ENCODE measurements around the gene SCN10A.

SCN10A gene

DNA sequence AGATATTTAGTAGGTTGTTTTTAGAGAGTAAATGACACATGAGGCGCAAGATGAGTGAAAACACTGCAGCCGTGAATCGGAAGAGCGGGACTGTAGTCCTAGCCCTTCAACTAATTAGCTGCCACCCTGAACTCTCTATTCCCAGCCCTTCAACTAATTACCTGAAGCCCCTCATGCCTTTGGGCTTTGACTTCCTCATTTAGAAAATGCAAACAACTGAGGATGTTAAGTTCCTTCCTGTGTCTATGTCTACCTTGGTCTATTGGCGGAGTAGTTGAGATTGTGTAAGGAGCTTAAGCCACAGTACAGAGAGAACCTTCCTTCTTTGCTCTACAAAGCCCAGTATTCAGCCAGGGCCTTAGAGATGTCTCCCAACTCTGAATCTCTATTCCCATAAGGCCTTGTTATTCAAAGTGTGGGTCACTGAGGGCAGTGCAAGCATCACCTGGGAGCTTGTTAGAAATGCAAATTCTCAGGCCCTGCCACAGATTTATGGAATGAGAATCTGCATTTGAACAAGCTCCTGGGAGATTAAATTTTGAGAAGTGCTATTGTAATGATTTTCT is 94.7 kb downstream of the SCN10A start:
- no peak for DNase-seq (ENCODE audit: low read depth, low spot score)

DNA sequence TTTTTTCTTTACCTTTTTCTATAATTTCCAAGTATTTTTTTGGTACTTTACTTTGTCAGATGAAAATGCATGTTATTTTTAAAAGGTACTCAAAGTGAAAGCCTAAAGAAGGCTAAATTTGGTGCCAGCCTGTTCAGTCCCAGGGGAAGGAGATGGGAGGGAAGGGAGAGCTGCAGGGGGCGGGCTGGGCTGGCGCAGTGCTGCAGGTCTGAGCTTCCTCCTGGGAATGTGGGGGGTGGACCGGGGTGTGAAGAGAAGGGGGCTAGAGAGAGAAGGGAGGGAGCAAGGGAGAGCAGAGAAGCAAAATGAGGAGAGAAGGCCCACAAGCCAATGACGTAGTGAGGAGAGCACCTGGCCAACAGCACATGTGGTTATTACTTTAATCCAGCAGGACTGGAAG is 95.6 kb downstream of the SCN10A start:
- DNase-seq (ENCODE audit: low read depth, low spot score), result no peak

DNA sequence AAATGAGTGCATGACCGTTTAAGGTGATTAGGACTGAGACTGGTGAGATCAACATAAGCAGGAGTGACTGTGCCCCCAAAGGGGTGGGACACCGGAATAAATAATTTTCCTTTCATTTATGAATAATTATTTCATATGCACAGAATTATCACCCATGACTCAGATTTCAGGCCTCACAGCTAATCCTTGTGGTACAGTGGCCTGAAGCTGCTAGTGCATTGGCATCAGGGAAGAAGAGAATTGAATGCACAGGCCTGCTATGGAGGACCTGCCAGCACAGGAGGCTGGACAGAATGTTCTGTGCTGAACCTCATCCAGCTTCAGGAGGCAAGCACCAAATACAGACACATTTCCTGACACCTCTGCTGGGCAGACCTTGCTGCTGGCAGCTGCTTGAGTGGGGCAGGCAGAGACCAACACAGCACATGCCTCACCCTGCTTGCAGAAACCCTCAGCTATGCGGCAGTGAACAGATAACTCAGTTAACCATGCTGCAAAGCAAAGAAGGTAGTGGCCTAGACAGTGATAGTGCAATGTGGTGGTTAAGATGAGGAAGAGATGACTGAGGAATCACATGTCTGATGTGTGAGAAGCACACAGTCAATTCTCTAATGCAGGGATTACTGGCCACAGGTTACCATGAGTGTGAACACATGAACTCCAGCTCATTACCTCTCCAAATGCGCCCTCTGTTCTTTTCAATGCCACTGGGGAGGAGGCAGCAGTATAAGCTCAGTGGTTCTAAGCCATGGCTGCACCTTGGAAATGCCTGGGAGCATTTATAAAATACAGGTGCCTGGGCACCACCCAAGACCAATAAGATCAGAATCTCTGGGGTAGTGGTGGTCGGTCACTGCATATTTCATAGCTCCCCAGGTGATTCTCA is 98.4 kb downstream of the SCN10A start:
- no peak for DNase-seq (ENCODE audit: low read depth, low spot score)

DNA sequence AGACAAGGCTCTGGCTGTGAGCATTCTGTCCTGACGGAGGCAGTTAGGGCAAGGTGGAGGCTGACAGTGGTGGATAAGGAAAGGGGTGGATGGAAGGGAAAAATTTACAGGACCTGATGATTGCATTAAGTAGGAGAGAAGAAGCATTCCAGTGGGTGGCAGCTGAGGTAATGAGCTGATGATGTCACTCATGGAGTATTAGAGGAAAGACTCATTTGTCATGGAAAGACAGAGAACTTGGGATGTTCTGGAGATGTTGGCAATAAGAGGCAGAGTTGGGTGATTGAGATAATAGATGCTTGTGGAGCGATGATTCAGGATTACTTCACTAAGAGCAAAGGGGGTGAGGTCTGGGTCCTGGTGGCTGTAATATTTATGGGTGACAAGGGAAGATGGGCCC is 102.9 kb downstream of the SCN10A start:
- no peak for DNase-seq (ENCODE audit: low read depth, low spot score)

DNA sequence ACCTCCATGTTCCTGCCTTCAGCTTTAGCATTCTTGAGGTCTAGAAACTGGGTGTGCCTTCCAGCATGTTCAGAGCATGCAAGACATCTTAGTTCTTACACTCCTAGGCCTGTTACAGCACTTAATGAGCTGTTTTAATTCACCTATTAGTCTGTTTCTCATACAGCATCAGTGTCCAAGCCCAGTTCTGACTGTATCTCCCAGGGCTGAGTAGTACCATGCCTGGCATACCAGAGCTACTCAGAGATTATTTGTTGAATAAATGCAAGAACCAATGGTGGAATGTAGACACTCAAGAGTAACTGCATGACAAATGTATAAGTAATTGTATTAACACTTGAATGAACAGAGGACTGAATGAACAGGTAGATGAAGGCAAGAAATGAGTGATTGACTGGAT is 104.7 kb downstream of the SCN10A start:
- DNase-seq (ENCODE audit: low read depth, low spot score), result no peak

DNA sequence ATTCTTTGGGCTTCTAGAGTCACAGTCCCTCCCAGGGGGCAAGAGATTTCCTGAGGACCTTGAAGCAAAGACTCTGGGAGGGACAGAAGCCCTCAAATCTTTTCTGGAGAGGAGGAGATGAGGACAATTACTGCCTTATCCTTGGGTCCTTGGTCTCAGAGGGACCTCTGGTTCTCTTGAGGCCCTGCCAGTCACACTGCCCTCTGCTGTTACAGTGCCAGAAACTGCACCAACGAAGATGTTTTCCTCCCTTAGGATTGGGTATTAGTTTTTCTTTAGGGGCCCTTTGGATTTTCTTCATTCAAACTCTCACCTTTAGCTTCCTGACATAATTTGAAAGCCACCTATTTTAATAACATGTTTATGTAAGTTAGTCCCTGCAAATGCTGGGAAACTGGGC is 108.3 kb downstream of the SCN10A start:
- DNase-seq (ENCODE audit: low read depth, low spot score), result no peak

DNA sequence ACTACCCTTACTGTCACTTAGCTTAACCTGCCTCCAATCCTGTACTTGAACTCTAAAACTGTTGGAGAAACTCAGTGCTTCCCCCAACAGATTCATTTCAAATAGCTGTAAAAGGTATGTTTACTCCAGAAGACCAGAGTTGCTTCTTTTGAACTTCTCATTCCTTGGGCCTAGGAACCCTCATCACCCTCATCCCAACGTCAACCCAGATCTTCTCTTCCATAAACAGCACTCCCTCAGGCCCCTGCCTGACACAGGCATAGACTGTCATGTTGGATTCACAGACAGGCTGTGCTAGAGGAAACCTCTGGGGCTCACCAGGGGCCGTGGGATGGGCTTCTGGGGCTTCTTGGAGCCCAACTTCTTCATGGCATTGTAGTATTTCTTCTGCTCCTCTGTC is 109.1 kb downstream of the SCN10A start:
- no peak for DNase-seq (ENCODE audit: low read depth, low spot score)

DNA sequence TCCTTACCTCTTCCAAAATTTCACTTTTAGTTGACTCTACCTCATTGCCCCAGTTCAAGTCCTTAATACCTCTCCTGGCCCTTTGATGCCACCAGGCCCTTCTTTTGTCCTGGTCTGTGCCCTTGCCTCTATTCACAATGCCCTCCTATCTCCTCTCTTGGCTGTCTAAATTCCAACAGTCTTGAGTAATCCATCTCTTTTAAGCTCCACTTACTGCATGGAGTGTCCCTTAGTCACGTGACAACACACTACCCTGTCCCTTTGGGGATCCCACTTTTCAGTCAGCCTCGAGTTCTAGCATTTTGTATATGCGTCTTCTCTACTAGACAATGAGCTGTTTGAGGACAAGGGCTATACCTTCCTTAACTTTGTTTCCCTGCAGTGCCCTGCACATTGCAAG is 113.8 kb downstream of the SCN10A start:
- DNase-seq (ENCODE audit: low read depth, low spot score), result no peak

DNA sequence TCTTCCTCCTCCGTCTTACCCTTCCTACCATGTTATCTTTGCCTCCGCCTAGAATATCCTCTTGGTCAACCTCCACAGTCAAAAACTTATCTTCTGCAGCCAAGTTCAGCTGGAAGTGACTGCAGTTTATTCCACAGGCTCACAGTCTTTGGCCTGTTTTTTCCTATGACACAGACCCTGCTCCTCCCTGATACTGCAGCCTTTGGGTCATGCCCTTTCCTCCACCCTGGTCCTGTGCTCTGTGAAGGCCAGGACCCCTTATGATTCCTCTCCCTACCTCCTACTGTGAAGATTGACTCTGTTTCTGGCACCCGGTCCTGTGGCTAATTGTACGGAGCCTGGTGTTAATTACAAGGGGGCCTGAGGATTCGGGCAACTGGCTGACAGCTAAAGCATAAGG is 117.3 kb downstream of the SCN10A start:
- no peak for DNase-seq (ENCODE audit: low read depth, low spot score)

DNA sequence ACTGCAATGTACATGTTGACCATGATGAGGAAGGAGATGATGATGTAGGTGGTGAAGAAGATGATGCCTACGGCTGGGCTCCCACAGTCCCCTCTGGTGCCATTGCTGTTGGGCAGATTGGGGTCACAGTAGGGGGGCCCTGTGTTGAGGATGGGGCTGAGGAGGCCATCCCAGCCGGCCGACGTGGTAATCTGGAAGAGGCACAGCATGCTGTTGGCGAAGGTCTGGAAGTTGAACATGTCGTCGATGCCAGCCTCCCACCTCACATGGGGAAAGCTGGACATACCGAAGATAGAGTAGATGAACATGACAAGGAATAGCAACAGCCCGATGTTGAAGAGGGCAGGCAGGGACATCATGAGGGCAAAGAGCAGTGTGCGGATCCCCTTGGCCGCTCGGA is 118.0 kb downstream of the SCN10A start:
- no peak for DNase-seq (ENCODE audit: low read depth, low spot score)

DNA sequence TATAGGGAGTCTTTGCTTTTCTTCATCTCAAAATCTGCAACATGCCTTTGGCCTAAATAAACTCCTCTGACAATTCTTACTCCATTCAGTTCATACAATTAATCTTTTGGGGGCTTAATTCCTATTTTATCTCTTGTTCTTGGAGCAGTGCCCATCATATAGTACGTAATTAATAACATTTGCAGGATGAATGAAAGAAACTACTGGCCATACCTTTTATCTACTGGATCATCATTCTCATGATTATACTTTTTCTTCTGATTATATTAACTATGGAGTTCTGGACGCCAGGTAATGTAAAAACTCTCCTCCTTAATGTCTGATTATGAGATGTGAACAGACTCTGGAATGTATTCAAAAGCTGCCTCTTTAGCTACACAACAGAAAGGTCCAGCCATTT is 120.0 kb downstream of the SCN10A start:
- no peak for DNase-seq (ENCODE audit: low read depth, low spot score)

DNA sequence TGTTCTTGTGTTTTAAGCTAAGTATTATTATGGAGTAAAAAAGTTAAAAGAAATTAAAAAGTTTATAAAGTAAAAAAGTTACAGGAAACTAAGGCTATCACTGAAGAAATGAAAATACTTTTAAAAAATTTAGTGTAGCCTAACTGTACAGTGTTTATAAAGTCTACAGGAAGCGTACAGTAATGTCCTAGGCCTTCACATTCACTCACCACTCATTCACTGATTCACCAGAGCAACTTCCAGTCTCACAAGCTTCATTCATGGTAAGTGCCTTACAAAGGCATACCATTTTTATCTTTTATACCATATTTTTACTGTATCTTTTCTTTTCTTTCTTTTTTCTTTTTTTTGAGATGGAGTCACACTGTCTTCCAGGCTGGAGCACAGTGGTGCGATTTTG is 125.8 kb downstream of the SCN10A start:
- DNase-seq (ENCODE audit: low read depth, low spot score), result no peak

DNA sequence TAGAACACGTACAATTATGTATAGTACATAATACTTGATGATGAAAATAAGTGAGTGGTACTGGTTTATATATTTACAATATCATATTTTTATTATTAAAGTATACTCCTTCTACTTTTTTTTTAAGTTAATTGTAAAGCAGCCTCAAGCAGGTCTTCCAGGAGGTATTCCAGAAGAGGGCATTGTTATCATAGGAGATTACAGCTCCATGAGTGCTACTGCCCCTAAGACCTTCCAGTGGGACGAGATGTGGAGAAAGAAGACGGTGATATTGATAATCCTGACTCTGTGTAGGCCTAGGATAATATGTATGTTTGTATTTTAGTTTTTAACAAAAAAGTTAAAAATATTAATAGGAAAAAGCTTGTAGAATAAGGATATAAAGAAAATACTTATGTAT is 126.2 kb downstream of the SCN10A start:
- no peak for DNase-seq (ENCODE audit: low read depth, low spot score)

DNA sequence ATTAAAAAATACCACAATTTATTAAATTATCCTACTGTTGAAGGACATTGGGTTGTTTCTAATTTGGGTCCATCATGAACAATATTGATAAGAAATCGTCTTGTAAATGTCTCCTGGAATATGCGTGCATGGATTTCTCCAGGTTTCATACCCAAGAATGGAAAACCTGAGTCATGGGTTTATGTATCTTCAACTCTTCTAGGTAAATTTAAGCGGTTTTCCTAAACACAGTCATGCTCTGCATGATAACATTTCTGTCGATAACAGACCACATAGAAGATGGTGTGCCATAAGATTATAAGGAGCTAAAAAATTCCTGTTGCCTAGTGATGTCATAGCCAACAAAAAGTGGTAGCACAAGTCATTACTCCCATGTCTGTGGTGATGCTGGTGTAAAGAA is 126.7 kb downstream of the SCN10A start:
- no peak for DNase-seq (ENCODE audit: low read depth, low spot score)

DNA sequence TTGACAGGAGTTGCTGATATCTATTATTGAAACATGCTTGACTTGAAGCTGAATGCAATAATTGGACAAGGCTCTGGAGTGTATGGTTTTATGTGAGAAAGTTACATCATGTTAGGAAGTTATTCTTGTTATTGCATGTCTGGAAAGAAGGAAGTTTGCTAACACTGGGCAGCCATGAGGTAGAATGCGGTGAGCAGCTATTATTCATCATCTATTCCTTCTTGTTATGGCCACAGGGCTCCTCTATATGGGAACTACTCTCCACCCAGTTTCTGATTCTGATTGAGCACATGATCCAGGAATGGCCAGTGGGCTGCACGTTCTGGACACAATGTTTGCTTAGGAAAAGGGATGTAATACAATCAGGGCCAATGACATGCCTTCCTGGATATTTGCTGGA is 128.7 kb downstream of the SCN10A start:
- no peak for DNase-seq (ENCODE audit: low read depth, low spot score)

DNA sequence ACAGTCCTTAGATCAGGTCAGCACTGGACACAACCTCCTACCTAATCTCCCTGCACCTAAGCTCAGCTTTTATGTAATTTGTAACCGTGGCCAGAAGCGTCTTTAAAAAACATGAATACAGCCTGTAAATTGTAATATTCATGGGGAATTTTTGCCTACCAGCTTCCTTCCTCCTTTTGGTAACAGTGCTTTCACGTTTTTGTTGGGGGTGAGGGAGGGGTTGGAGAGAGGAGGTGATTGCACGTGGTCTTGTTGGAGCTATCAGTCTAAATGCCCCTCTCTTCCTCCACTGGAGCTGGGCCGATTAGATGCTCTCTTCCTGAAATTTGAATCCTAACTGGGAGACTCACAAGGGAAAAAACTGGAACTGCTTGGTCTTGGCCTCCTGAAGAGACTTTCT is 131.5 kb downstream of the SCN10A start:
- DNase-seq (ENCODE audit: low read depth, low spot score), result no peak

DNA sequence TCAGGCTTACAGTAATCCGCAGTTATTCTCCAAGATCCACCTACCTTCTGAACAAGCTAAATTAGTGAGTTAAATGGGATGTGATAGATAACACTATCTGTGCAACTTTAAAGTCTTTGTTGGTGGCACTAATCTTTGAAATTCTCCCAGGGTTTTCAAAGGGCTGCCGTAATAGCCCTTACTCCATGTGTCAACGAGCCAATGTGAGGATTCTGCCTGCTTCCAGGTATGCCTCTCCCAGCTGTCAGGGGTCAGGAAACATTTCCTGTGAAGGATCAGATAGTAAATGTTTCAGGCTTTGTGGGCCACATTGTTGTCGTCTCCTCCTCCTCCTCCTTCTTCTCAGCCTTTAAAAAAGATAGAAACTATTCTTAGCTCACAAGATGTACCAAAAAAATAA is 146.3 kb downstream of the SCN10A start:
- no peak for DNase-seq (ENCODE audit: low read depth, low spot score)

DNA sequence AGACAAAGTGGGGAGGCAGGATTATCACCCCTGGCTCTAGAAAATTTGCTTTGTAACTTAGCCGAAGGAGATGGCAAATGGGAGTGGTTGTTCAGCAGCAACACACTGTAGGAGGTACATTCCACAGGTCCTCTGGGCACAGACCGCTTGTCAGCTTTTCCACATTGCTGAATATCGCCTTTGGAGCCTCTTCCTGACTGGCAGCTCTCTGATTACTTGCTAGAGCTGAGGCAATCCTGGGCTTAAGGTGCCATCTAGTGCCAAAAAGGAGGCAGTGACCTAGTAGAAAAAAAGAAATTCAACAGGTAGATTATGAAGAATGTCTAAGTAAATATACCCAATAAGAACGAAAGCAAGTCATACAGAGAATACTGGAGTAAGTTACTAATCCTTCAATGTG is 153.5 kb downstream of the SCN10A start:
- DNase-seq (ENCODE audit: low read depth, low spot score), result no peak

DNA sequence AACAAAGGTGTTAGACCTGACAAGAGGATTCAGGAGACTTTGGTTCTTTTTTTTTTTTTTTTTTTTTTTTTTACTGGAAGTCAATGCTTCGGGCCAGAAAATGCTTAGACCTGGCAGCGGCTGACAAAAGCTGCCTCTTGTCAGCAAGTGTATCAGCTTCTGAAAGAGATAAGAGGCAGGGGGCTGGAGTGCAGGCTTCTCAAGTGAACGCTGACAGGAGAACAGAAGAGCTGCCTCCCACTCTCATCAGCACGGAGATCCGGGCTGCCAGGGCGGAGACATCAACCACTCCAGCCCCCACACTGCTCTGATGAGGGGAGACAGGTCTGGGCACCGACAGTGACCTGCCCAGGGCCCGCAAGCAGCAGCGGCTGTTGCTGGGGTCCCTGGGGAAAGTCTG is 157.2 kb downstream of the SCN10A start:
- no peak for DNase-seq (ENCODE audit: low read depth, low spot score)

DNA sequence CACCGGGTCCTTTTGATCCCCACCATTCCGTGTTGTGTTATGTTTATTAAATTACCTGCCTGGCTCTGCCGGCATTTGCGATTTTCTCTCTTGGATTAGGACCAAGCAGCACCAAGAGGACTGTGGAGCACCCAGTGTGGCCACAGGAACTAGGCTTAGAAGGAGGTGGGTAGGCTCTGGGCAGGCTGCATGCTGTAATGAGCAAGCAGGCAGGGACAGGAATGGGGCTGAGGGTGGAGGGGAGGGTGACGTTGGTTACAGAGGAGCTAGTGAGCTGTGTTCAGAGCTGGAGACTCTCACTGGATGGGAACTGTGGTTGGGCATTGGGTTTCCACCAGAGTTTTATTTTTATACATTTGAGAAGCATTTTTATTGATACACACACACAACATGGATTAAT is 158.6 kb downstream of the SCN10A start:
- no peak for DNase-seq (ENCODE audit: low read depth, low spot score)

DNA sequence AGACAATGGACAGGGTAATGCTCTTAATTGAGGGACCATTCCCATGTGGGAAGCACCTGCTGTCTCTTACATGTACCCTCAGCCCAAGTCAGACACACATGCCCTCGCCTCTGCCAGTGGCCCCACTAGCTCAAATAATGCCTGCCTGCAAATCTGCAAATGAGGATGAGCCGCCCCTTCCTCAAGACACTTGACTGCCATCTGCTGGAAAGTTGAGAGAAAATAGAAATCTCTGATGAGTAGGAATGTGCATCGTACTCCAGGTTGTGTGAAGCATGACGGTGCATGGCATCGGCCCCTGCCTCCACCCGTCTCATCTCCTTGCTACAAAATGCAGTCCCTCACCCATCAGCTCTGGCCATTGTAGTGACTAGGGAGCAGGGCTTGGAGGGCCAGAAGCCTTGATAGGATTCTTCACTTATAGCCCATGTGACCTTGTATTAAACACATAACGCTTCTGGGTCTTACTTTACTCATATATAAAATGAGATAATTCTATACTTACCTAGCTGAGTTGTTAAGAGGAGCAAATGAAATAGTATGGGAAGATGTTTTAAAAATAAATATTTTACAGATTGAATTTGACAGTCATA is 160.2 kb downstream of the SCN10A start:
- no peak for DNase-seq (ENCODE audit: low read depth, low spot score)

DNA sequence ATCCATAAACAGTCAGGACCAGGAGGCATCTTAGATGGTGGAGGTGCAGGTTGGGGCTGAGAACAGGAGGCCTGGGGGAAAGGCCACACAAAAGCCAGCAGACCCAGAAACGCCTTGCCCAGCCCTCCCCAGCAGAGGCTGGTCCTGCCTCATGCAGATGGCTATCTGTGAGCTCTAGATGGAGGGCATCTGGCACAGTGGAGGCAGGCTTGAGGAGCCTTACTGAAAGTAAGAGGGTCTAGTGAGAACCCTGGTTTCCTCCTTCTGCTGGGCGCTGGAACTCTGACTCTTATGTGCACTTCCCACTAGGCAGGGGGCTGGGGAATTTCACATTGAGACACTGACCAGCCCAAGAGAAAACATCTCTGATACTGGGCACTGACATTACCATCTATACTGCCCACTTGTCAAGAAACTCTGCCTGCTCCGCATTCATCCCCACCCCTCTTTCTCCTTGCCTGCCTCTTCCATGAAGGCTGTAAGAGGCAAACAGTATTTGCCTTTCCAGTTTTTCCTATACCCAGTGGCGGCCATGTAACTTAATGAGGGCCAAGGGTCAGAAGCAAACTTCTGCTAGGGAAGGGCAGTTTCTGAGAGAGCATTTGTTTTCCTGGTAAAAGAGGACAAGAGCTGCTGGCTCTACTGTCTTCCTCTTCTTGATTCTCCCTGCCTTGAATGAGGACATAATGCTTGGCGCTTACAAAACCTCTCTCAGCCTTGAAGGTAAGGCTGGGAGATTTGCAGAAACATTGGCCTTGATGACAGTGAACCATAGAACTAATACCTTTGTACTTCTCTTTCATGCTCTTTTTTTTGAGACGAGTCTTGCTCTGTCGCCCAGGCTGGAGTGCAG is 162.1 kb downstream of the SCN10A start:
- DNase-seq (ENCODE audit: low read depth, low spot score), result no peak
